AG10803 (cell line): Measurements from ENCODE around the gene SEMA3C.

ENCODE experiments used
- DNase-seq: peaks from one replicate; pipeline ENCODE4 v3.0.0; 2010; ENCODE audit warnings: low read depth
- H3K4me3 ChIP-seq: 2 replicates; pipeline ENCODE4 v1.5.1; 2011; ENCODE audit warnings: mild to moderate bottlenecking, low read length, control low read depth
- CTCF ChIP-seq: conservative IDR thresholded peaks from 2 replicates; pipeline ENCODE4 v1.5.1; 2011; ENCODE audit warnings: mild to moderate bottlenecking, low read length, control low read depth, inconsistent platforms

The SEMA3C gene

DNA sequence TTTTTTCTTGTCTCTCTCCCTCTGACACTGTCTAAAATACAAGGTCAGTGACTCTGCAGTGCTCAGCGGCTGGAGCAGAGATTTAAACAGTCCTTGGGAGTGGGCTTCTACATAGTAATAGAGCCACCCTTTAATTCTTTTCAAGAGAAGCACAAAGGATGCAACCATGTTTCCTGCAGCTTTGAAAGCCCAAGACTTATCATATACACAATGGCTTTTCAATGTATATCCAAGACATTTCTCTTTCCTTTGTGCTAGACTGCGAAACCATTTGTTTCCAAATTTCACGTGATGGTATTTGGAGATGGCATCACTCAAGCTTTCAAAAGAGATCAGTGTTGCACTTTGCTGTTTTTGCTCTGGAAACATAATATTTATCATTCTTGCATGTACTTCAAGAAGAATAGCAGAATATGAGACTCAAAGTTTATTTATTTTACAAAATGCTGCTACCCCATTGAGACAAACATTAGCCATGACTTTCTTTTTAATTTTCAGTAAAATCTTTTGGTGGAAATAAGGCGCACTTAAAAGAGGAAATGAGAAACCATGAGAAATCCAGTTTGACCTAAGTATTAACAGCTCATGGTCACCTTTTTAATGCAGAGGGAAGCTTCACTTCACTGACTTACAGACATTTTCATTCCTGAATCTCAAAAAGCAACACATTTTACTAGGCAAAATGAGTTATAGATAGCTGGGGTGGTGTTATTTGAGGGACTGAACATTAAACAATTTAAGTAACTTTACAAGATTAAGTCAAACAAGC is 76.6 kb downstream of the SEMA3C start:
- TF ChIP-seq CTCF = no peak
- no peak for DNase-seq
- no peak overlapping the region for H3K4me3 ChIP-seq

DNA sequence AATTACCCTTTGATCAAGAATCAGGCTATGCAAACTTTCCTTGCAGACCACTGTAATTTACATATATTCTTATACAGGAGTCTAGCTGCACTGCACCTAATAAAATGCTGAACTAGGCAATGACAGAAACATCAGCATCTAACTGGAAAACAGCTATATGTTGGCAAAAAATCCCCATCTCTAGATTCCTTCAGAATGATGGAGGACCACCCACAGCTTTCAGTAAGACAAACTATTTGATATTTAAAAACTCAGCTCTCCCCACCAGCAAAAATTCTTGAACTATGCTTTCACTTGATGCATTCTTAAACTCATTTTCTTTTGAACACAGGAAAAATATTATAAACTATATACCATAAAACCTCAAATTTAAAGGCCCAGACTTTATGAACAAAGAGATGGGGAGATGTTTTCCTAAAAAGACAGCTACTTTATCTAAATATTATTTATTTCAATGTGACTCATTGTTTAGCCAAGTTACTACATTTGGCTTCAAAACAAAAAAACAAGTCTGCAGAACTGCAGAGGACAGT is 77.4 kb downstream of the SEMA3C start:
- H3K4me3 ChIP-seq = no peak overlapping the region
- no peak for TF ChIP-seq CTCF
- DNase-seq = no peak

DNA sequence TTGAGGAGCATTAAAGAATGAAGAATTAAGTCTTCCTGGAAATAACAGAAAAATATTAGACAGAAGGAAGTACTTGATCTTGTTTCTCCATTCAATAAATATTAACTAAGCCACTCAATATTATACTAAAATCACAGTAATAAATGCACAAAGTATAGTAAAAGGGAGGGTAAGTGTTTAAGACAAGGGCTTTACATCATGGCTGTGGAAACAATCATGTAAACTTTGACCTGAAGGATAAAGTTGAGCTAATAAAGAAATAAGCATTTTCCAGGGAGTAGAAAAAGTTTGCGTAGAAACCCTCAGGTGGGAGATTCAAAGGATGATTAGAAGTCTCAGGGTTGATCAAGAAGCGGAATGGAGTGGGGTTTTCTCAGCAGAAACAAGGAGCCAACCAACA is 78.2 kb downstream of the SEMA3C start:
- no peak for TF ChIP-seq CTCF
- no peak for DNase-seq
- H3K4me3 ChIP-seq = no peak overlapping the region

DNA sequence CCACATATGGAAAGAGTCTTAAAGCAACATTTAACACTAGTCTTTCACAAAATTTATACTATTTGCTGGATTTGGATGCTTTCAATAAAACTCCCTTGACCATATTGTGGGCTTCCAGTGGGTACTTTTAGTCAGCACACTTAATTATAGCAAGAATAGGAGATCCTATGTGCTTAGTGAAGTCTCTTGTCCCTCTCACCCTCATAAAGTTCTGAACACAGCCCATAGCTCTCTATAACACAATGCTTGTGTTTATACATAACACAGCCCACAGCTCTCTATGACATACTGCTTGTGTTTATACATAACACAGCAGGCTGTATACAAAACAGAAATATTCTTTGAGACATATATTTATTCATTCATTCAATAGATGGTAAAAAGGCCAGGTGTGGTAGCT is 79.0 kb downstream of the SEMA3C start:
- DNase-seq = no peak
- no peak for TF ChIP-seq CTCF
- no peak overlapping the region for H3K4me3 ChIP-seq

GRCh38 chr7:80838643-80839042 is 80.2 kb downstream of the SEMA3C start:
- H3K4me3 ChIP-seq = no peak overlapping the region
- no peak for DNase-seq
- no peak for TF ChIP-seq CTCF

DNA sequence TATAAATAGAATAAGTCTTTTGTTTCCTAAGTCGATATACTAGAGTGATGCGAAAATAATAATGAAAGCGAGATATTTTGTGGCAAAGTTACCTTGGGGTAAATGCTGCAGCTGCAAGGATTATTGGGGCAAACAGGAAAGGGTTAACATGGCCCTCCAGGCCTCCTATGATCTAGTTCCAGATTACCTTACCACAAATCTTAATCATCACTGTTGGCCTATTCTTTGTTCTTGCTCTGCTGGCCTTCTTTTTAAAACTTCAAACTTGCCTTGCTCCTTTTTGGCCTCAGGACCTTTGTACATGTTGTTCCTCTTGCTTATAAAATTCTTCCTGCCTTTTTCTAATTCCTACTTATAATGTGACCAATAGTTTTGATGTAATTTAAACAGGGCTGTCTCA is 81.5 kb downstream of the SEMA3C start:
- no peak for DNase-seq
- no peak overlapping the region for H3K4me3 ChIP-seq
- TF ChIP-seq CTCF = no peak

DNA sequence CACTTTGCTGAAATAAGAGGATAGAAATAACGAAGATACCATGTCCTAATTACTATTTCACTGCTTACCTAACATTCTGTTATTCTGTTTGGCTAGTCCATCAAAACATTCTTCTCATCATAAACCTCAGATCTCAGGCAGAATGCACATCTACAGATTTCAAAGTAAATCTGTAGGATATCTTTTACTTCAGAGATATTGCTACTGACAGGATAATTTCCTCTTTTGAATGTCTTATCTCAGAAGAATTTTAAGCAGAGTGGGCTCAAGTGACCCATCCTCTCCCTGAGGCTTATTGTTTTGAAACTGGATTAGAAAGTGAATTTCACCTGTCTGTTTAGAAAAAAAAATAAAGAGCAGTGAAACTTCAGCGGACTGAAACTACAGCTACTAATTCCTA is 83.6 kb downstream of the SEMA3C start:
- no peak for DNase-seq
- H3K4me3 ChIP-seq = no peak overlapping the region
- TF ChIP-seq CTCF = no peak
